HepG2 (cell line): Measurements from ENCODE around the gene SMC6. TPM values are rescaled to one million over a fixed set of nuclear protein-coding genes. Genes with fewer than 3 reads are reported as not detected.

Experiments used
- EP300 ChIP-seq, 3 experiments: sonication (generic) in 1 of 3; formaldehyde crosslinking in 1 of 3; IDR thresholded peaks; 2 replicates each; pipeline versions ENCODE4 v1.5.1 to v1.6.1; 2011 to 2020; ENCODE audit warnings: low read depth in 2 of 3, low read length in 2 of 3, borderline replicate concordance in 1 of 3, improper control_type of control experiment in 1 of 3, mild to moderate bottlenecking in 1 of 3, missing genetic modification reagents in 1 of 3, moderate library complexity in 1 of 3
- HNF4A ChIP-seq: sonication (generic); formaldehyde crosslinking; IDR thresholded peaks from 2 replicates; pipeline ENCODE4 v1.4.0; 2020; ENCODE audit warnings: missing genetic modification reagents
- MEIS2 ChIP-seq: sonication (generic); formaldehyde crosslinking; IDR thresholded peaks from 2 replicates; pipeline ENCODE4 v1.9.0; 2021; ENCODE audit warnings: mild to moderate bottlenecking, missing genetic modification reagents
- NAIF1 ChIP-seq: sonication (generic); formaldehyde crosslinking; IDR thresholded peaks from 2 replicates; pipeline ENCODE4 v1.5.0; 2020; ENCODE audit warnings: mild to moderate bottlenecking, missing genetic modification reagents, borderline replicate concordance
- NKX3-1 ChIP-seq: sonication (generic); formaldehyde crosslinking; IDR thresholded peaks from 2 replicates; pipeline ENCODE4 v1.5.0; 2020; ENCODE audit warnings: missing genetic modification reagents
- NR2C2 ChIP-seq: sonication (generic); formaldehyde crosslinking; IDR thresholded peaks from 2 replicates; pipeline ENCODE4 v1.4.0; 2020; ENCODE audit warnings: missing genetic modification reagents, mild to moderate bottlenecking, moderate library complexity, borderline replicate concordance
- NR2F1 ChIP-seq, 2 experiments: fragments of 450-650 bp in 1 of 2; formaldehyde crosslinking in 1 of 2; IDR thresholded peaks; 2 replicates each; pipeline versions ENCODE4 v1.5.0 to v1.6.1; 2016 to 2020; ENCODE audit warnings: mild to moderate bottlenecking in 1 of 2, missing compliant biosample characterization in 1 of 2, missing genetic modification reagents in 1 of 2, moderate library complexity in 1 of 2
- SUZ12 ChIP-seq: fragments of 150-350 bp; IDR thresholded peaks from 2 replicates; pipeline ENCODE4 v1.6.1; 2014; ENCODE audit warnings: low read depth, low read length
- TIGD3 ChIP-seq: sonication (generic); formaldehyde crosslinking; IDR thresholded peaks from 2 replicates; pipeline ENCODE4 v1.5.1; 2020; ENCODE audit warnings: mild to moderate bottlenecking, missing genetic modification reagents, borderline replicate concordance
- TOE1 ChIP-seq: sonication (generic); formaldehyde crosslinking; IDR thresholded peaks from 2 replicates; pipeline ENCODE4 v1.4.0; 2020; ENCODE audit warnings: mild to moderate bottlenecking, missing genetic modification reagents
- ZNF142 ChIP-seq: sonication (generic); formaldehyde crosslinking; IDR thresholded peaks from 2 replicates; pipeline ENCODE4 v1.4.0; 2020; ENCODE audit warnings: missing genetic modification reagents
- ZNF18 ChIP-seq: sonication (generic); formaldehyde crosslinking; IDR thresholded peaks from 2 replicates; pipeline ENCODE4 v1.8.0; 2022; ENCODE audit warnings: mild to moderate bottlenecking, missing genetic modification reagents; ENCODE audit not compliant: insufficient replicate concordance
- ZNF224 ChIP-seq: sonication (generic); formaldehyde crosslinking; IDR thresholded peaks from 2 replicates; pipeline ENCODE4 v1.5.0; 2020; ENCODE audit warnings: mild to moderate bottlenecking, missing genetic modification reagents
- ZNF333 ChIP-seq: sonication (generic); formaldehyde crosslinking; IDR thresholded peaks from 2 replicates; pipeline ENCODE4 v1.4.0; 2020; ENCODE audit warnings: mild to moderate bottlenecking, missing genetic modification reagents, borderline replicate concordance
- ZNF431 ChIP-seq: sonication (generic); formaldehyde crosslinking; IDR thresholded peaks from 2 replicates; pipeline ENCODE4 v1.9.0; 2022; ENCODE audit warnings: missing genetic modification reagents, low read depth, mild to moderate bottlenecking, borderline replicate concordance
- ZNF589 ChIP-seq: sonication (generic); formaldehyde crosslinking; conservative IDR thresholded peaks from 2 replicates; pipeline ENCODE4 v1.8.0; 2022; ENCODE audit warnings: mild to moderate bottlenecking, moderate library complexity, missing genetic modification reagents
- ZNF839 ChIP-seq: sonication (generic); formaldehyde crosslinking; IDR thresholded peaks from 2 replicates; pipeline ENCODE4 v1.4.0; 2020; ENCODE audit warnings: missing genetic modification reagents, mild to moderate bottlenecking, borderline replicate concordance
- ZNF891 ChIP-seq: sonication (generic); formaldehyde crosslinking; IDR thresholded peaks from 2 replicates; pipeline ENCODE4 v1.5.0; 2020; ENCODE audit warnings: mild to moderate bottlenecking, missing genetic modification reagents
- polyA plus RNA-seq, 8 experiments: library from polyadenylated mRNA; depleted of rRNA in 3 of 8; stranded (reverse) in 7 of 8; unstranded in 1 of 8; fragments of >200 nt; fragmentation: Illumina TruSeq in 4 of 8; extraction: Trizol in 4 of 8; gene quantifications; 2 replicates each; pipeline versions ENCODE4 v1.2.1 to v1.2.3, GENCODE V29; 2011 to 2016; ENCODE audit warnings: low read depth in 4 of 8, missing spikeins in 1 of 8, mixed read lengths in 1 of 8; ENCODE audit not compliant: insufficient read depth in 1 of 8
- total RNA-seq, 5 experiments: library from RNA; depleted of rRNA; stranded (reverse); fragments of >200 nt; fragmentation: Illumina TruSeq; extraction: Trizol; gene quantifications; 2 replicates each; pipeline ENCODE4 v1.2.3, GENCODE V29; 2016; ENCODE audit warnings: low read depth in 1 of 5

SMC6 gene
- total and polyA plus RNA-seq, 2 of the 13 experiments (the other 11 are each of a cell fraction or from before 2014, with no cell fraction given): 18.9 to 55.3 TPM

GRCh38 chr2:17752892-17753802, 463 bp downstream of the SMC6 start (continued):
- TF ChIP-seq ZNF142 (CRISPR knock-in tag) (peak; percentile 95), ZNF431 (CRISPR knock-in tag) (peak; percentile 42; the same call in 1 of the 2 replicates), ZNF224 (CRISPR knock-in tag) (peak; percentile 74; the same call in 1 of the 2 replicates), MEIS2 (CRISPR knock-in tag) (no peak; the same call in 1 of the 2 replicates), NKX3-1 (no peak; the same call in none of the 2 replicates), TIGD3 (CRISPR knock-in tag) (peak; percentile 34), ZNF333 (peak; percentile 58; the same call in 1 of the 2 replicates), SUZ12 (no peak), ZNF18 (CRISPR knock-in tag) (peak; percentile 72), ZNF839 (0 out of 2 replicates have a peak, but pooled peaks have one; percentile 30), NAIF1 (CRISPR knock-in tag) (no peak), ZNF589 (CRISPR knock-in tag) (peak; percentile 52; the same call in 1 of the 2 replicates), NR2F1 (CRISPR knock-in tag; IDR thresholded peaks at IDR 0.05) (no peak), TOE1 (CRISPR knock-in tag) (no peak), ZNF891 (CRISPR knock-in tag) (peak; percentile 82; the same call in 1 of the 2 replicates), NR2C2 (CRISPR knock-in tag) (peak; percentile 25; the same call in 1 of the 2 replicates), EP300 (IDR thresholded peaks at IDR 0.05; ENCODE audit: low read depth in 2 of 2, low read length in 2 of 2) (no peak), EP300 (CRISPR knock-in tag; IDR thresholded peaks at IDR 0.05; ENCODE audit: borderline replicate concordance) (peak; percentile 20; the same call in 1 of the 2 replicates), HNF4A (CRISPR knock-in tag) (no peak)
